ENCODE measurements around the gene TMEM239. TPM values are rescaled to one million over a fixed set of nuclear protein-coding genes. Genes with fewer than 3 reads are reported as not detected.

TMEM239 gene
- total RNA-seq, 1 experiment from 2014 or later: not detected

DNA sequence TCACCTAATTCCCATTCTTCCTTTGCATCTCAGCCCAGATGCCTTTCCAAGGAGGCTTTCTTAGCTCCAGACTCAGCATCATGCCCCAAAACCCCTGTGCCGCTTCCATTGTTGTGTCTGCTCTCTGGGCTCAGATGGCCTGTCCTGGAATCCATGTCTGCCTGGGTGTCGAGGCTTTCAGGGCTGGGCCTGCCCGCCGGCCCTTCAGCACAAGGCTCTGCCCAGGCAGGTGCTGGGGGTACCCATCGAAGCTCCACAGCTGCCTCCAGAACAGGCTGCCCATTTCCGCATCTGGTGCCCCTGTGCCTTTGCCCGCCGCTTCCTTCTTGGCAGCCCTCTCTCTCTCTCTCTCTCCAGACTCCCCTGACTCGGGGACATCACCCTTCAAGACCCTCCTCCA, 16.9 kb upstream of the TMEM239 start:
- peaks cover 24% of the 10 kb centered on the region for H3K27me3 ChIP-seq (ENCODE audit: insufficient read depth, low read depth)
- no peaks in the 10 kb centered on the region for H3K4me1 ChIP-seq (replicated peaks; ENCODE audit: insufficient read depth)
- POLR2A ChIA-PET (ENCODE audit: unreplicated experiment): no interaction called here
- no peaks in the 10 kb centered on the region for H4K20me1 ChIP-seq (ENCODE audit: insufficient read depth)
- CTCF ChIA-PET: no interaction called here
- no peak overlapping the region for H3K4me2 ChIP-seq
- no peak overlapping the region for H3K4me3 ChIP-seq
- no peak overlapping the region for H2AFZ ChIP-seq
- no peak for TF ChIP-seq EZH2 (IDR thresholded peaks at IDR 0.05; ENCODE audit: low read depth)
- TF ChIP-seq, protein P1, sequence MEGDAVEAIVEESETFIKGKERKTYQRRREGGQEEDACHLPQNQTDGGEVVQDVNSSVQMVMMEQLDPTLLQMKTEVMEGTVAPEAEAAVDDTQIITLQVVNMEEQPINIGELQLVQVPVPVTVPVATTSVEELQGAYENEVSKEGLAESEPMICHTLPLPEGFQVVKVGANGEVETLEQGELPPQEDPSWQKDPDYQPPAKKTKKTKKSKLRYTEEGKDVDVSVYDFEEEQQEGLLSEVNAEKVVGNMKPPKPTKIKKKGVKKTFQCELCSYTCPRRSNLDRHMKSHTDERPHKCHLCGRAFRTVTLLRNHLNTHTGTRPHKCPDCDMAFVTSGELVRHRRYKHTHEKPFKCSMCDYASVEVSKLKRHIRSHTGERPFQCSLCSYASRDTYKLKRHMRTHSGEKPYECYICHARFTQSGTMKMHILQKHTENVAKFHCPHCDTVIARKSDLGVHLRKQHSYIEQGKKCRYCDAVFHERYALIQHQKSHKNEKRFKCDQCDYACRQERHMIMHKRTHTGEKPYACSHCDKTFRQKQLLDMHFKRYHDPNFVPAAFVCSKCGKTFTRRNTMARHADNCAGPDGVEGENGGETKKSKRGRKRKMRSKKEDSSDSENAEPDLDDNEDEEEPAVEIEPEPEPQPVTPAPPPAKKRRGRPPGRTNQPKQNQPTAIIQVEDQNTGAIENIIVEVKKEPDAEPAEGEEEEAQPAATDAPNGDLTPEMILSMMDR (conservative IDR thresholded peaks at IDR 0.05): no peak
- H3F3A ChIP-seq (ENCODE audit: insufficient read depth, low read depth): no peaks in the 10 kb centered on the region
- BruUV-seq (replicated peaks): no TSS peak
- no peaks in the 10 kb centered on the region for H3K79me2 ChIP-seq (ENCODE audit: low read depth)
- DNase-seq: no peak
- intact Hi-C loops (cut with micrococcal nuclease; ENCODE audit: unreplicated experiment): no loop called here
- no peak overlapping the region for H3K27ac ChIP-seq
- H3K9me3 ChIP-seq (ENCODE audit: insufficient read depth, low read depth): no peaks in the 10 kb centered on the region
- H3K9me2 ChIP-seq (ENCODE audit: insufficient read depth): no peaks in the 10 kb centered on the region
- no peaks in the 10 kb centered on the region for H3K36me3 ChIP-seq (ENCODE audit: low read depth)

DNA sequence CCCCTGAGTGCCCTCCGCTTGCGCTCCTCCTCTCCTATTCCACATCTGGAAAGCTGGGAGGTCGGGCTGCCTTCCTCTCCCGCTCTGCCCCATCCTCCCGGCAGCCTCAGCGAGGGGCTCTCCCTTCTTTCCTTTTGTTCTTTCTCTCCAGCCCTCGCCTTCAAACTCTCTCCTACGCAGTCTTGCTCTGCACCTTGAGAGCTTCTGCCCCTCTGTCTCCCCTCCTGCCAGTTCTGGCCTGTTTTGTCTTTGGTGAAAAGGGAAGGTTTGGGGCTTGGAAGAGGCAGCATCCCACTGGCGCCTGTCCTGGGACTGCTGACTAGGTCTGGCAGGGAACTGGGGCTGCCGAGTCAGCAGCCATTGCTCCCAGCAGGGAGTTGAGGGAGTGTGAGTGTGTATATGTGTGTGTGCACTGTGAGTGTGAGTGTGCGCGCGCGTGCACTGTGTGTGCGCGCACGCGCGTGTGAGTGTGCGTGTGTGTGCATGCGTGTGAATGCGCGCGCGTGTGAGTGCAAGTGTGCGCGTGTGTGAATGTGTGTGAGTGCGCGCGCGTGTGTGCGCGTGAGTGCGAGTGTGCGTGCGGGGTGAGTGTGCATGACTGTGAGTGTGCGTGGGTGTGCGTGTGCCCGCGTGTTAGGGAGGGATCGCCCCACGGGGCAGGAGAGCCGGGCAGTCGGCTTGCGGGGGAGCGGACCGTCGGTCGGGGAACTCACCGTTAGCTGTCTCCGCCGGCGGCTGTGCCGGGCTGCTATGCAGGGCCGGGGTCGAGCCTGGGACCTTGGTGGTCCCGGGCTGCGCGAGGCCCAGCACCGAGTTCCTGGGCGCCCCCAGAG, 16.3 kb upstream of the TMEM239 start:
- no peaks in the 10 kb centered on the region for H4K20me1 ChIP-seq (ENCODE audit: insufficient read depth)
- TF ChIP-seq, protein P1 (conservative IDR thresholded peaks at IDR 0.05): no peak
- TF ChIP-seq EZH2 (IDR thresholded peaks at IDR 0.05; ENCODE audit: low read depth): no peak
- H3K4me3 ChIP-seq: no peak overlapping the region
- ChIA-PET POLR2A (ENCODE audit: unreplicated experiment) (no interaction called here), CTCF (no interaction called here)
- H3K4me2 ChIP-seq: no peak overlapping the region
- no peak for DNase-seq
- no TSS peak for BruUV-seq (replicated peaks)
- H3K27me3 ChIP-seq (ENCODE audit: insufficient read depth, low read depth): peaks cover 24% of the 10 kb centered on the region
- no peaks in the 10 kb centered on the region for H3K9me3 ChIP-seq (ENCODE audit: insufficient read depth, low read depth)
- intact Hi-C loops (cut with micrococcal nuclease; ENCODE audit: unreplicated experiment): no loop called here
- no peak overlapping the region for H3K27ac ChIP-seq
- H3F3A ChIP-seq (ENCODE audit: insufficient read depth, low read depth): no peaks in the 10 kb centered on the region
- no peaks in the 10 kb centered on the region for H3K36me3 ChIP-seq (ENCODE audit: low read depth)
- H2AFZ ChIP-seq: no peak overlapping the region
- H3K4me1 ChIP-seq (replicated peaks; ENCODE audit: insufficient read depth): no peaks in the 10 kb centered on the region
- H3K79me2 ChIP-seq (ENCODE audit: low read depth): no peaks in the 10 kb centered on the region
- no peaks in the 10 kb centered on the region for H3K9me2 ChIP-seq (ENCODE audit: insufficient read depth)

DNA sequence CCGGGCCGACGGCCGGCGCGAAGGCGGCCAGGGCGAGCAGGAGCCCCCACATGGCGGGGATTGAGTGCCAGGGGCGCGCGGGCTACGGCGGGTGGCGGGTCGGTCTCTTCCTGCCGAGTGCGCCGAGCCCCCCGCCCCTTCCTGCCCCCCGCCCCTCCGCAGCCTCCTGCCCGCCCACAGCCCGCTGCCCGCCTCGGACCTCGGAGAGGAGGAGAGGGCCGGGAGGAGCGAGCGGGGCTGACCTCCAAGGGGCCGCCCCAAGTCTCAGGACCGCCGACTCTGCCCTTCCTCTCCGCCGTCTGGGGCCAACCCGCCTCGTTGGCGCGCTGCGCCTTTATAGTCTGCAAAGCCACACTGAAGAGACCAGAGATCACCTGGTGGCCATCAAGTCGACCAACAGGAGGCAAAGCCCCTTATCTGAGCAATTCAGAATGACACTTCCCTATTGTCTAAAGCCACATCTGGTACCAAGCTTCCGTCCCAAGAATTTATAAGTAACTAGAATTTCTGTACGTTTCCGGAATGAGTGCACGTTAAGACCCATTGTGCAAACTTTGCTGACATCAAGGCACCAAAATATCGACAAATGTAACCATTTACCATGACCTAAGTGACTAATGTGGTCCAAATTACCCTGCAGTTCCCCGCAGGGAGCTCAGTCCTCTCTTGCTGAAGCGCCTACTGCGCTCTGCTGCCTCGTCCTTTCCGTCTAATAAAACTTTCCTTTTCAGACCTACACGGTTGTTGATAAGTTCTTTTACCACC, 15.5 kb upstream of the TMEM239 start, which contains the start of gene CPXM1:
Gene CPXM1 (minus strand): TSS at position 107 of the 765 bp plus-strand sequence. CDS start 55 bp downstream, at position 52.
- no peak within 1 kb of the TSS for H2AFZ ChIP-seq
- peaks cover 24% of the 10 kb centered on the region for H3K27me3 ChIP-seq (ENCODE audit: insufficient read depth, low read depth)
- no TSS peak for BruUV-seq (replicated peaks)
- no peak within 1 kb of the TSS for H3K4me3 ChIP-seq
- no peaks in the 10 kb centered on the region for H3K4me1 ChIP-seq (replicated peaks; ENCODE audit: insufficient read depth)
- H3K9me3 ChIP-seq (ENCODE audit: insufficient read depth, low read depth): no peaks in the 10 kb centered on the region
- no peaks in the 10 kb centered on the region for H3K79me2 ChIP-seq (ENCODE audit: low read depth)
- CTCF ChIA-PET: no interaction called here
- H3K27ac ChIP-seq: no peak within 1 kb of the TSS
- H3K4me2 ChIP-seq: no peak within 1 kb of the TSS
- TF ChIP-seq, protein P1 (conservative IDR thresholded peaks at IDR 0.05): no peak
- TF ChIP-seq EZH2 (IDR thresholded peaks at IDR 0.05; ENCODE audit: low read depth): no peak
- H3F3A ChIP-seq (ENCODE audit: insufficient read depth, low read depth): no peaks in the 10 kb centered on the region
- no peaks in the 10 kb centered on the region for H3K36me3 ChIP-seq (ENCODE audit: low read depth)
- POLR2A ChIA-PET (ENCODE audit: unreplicated experiment): no interaction called here
- DNase-seq: no peak
- no peaks in the 10 kb centered on the region for H3K9me2 ChIP-seq (ENCODE audit: insufficient read depth)
- H4K20me1 ChIP-seq (ENCODE audit: insufficient read depth): no peaks in the 10 kb centered on the region
- intact Hi-C loops (cut with micrococcal nuclease; ENCODE audit: unreplicated experiment): no loop called here
